Mammary epithelial cell (primary cell): ENCODE results near the gene CD34.

Experiments used
- EZH2 ChIP-seq: IDR thresholded peaks from 2 replicates; pipeline ENCODE4 v1.6.1; 2012; ENCODE audit warnings: low read length, inconsistent platforms, borderline replicate concordance
- TF ChIP-seq, protein P1 (sequence below), 2 donors: IDR thresholded peaks in 1 of 2; conservative IDR thresholded peaks in 1 of 2; 2 replicates each; pipeline ENCODE4 v1.5.1; 2011 to 2012; ENCODE audit warnings: inconsistent platforms in 2 of 2, low read length in 2 of 2, mild to moderate bottlenecking in 2 of 2, control low read depth in 1 of 2, low read depth in 1 of 2; ENCODE audit not compliant: insufficient read depth in 1 of 2; ENCODE audit errors: extremely low read depth in 1 of 2

DNA sequence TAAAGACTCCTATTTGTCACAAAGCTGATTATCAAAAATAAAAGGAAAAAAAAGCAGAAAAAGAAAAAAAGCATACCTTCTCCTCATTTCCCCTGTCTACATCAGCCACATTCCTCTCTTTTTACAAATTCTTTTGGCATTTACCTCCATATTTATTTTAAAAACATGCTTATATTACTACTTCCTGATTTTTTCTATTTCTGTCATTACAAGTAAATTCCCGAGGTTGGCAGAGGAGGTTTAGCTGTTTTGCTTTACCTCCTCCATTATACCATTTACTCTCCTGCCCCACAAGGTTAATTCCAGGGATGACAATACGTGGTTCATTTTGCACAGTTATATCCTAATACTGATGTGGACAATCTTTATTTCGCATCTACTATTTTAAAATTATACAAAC, 26.3 kb upstream of the CD34 start:
- TF ChIP-seq, protein P1, sequence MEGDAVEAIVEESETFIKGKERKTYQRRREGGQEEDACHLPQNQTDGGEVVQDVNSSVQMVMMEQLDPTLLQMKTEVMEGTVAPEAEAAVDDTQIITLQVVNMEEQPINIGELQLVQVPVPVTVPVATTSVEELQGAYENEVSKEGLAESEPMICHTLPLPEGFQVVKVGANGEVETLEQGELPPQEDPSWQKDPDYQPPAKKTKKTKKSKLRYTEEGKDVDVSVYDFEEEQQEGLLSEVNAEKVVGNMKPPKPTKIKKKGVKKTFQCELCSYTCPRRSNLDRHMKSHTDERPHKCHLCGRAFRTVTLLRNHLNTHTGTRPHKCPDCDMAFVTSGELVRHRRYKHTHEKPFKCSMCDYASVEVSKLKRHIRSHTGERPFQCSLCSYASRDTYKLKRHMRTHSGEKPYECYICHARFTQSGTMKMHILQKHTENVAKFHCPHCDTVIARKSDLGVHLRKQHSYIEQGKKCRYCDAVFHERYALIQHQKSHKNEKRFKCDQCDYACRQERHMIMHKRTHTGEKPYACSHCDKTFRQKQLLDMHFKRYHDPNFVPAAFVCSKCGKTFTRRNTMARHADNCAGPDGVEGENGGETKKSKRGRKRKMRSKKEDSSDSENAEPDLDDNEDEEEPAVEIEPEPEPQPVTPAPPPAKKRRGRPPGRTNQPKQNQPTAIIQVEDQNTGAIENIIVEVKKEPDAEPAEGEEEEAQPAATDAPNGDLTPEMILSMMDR (conservative IDR thresholded peaks at IDR 0.05 in 1 of 2, IDR thresholded peaks at IDR 0.05 in 1 of 2; ENCODE audit: extremely low read depth in 1 of 2, insufficient read depth in 1 of 2, low read depth in 1 of 2, low read length in 2 of 2), result no peak
- TF ChIP-seq EZH2, result no peak
